Peyer's patch (tissue), 4 donors: Measurements from ENCODE around the gene TOMM70. TPM values are rescaled to one million over a fixed set of nuclear protein-coding genes. Genes with fewer than 3 reads are reported as not detected.
"Not testable (repeated sequence)": the region's sequence is repeated elsewhere in the genome, so short reads cannot be mapped to it uniquely, and the experiment has no call there.

Experiments used
- DNase-seq, 3 donors: peaks; one replicate each; pipeline ENCODE4 v3.0.0-alpha.2; 2017 to 2019
- H3K27ac ChIP-seq, 4 donors: fragments of 200-600 bp; sonication (generic); one replicate each; pipeline ENCODE4 v1.5.1; 2016 to 2019
- H3K27me3 ChIP-seq, 2 donors: fragments of 200-600 bp; sonication (generic); one replicate each; pipeline ENCODE4 v1.5.1; 2019
- H3K36me3 ChIP-seq, 3 donors: fragments of 200-600 bp; sonication (generic); one replicate each; pipeline ENCODE4 v1.5.1; 2016 to 2019
- H3K4me1 ChIP-seq, 4 donors: fragments of 200-600 bp; sonication (generic); one replicate each; pipeline ENCODE4 v1.5.1; 2016 to 2019
- H3K4me3 ChIP-seq, 4 donors: fragments of 200-600 bp; sonication (generic); 1 replicate in 3 of 4; 2 replicates in 1 of 4; pipeline ENCODE4 v1.5.1; 2016 to 2019; ENCODE audit warnings: mild to moderate bottlenecking in 1 of 4
- H3K9me3 ChIP-seq, 4 donors: fragments of 200-600 bp; sonication (generic); one replicate each; pipeline ENCODE4 v1.5.1; 2016 to 2019; ENCODE audit warnings: mild to moderate bottlenecking in 1 of 4
- POLR2A ChIP-seq, 2 donors: fragments of 450-650 bp; IDR thresholded peaks; one replicate each; pipeline ENCODE4 v1.5.1; 2017; ENCODE audit warnings: antibody characterized with exemption in 2 of 2, mild to moderate bottlenecking in 2 of 2, moderate library complexity in 2 of 2
- total RNA-seq, 4 donors: library from RNA; depleted of rRNA; stranded (reverse); fragments of >200 nt; gene quantifications; one replicate each; pipeline ENCODE4 v1.1.0, GENCODE V29; 2016
- TF ChIP-seq, protein P1 (sequence below), 6 experiments: fragments of 450-650 bp in 4 of 6; fragments of 200-600 bp in 2 of 6; sonication (generic) in 1 of 6; IDR thresholded peaks; one replicate each; pipeline ENCODE4 v1.5.1; 2017 to 2019; ENCODE audit warnings: antibody characterized with exemption in 6 of 6, mild to moderate bottlenecking in 3 of 6, moderate library complexity in 1 of 6

Gene TOMM70
- 10 to 100 TPM; 25.0 to 34.2 (median 32.4) TPM for total RNA-seq

DNA sequence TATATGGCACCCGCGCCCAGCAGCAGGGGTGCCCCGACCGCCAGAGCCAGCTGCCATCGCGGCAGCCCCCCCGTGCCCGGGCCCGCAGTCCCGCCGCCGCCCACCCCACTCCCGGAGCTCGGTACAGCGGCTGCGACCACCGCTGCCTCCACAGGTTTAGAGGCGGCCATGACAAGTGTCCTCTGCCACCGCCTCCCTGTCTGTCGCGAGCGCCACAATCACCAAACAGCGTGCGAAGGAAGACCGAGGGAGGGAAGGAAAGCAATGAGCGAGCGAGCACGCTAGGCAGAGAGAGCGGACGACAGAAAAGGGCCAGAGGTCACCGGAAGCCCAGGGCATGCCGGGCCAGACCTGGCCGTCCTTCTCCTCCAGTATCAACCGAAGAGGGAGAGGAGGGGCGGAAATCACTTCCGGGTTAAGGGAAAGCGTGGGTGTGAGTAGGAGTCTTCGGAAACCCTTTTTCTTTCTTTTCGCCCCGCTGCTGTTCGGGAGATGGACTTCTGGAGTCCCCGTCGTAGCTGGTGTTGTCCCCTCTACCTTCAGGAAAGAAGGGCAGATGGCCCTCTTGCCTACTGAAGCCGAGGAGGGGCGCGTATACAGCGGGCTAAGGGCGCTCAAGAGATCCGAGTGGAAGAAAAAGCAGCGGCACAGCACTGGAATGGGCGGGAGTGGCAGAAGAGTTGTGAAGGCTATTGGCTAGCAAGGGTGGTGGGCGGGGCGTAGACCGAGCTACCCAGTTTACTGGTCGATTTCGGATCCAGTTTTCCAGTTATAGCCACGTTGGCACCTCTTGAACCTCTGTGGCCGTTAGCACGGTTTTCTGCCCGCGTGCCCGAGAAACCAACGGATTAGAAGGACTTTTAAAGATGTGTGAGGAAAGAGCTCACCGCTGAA lies at the start of gene TOMM70, which contains the start of gene LNP1:
TOMM70 (minus strand) TSS at position 310 of the 894 bp plus-strand sequence; CDS start at position 170, 140 bp downstream.
LNP1 (plus strand) TSS at position 760 of the 894 bp plus-strand sequence. CDS start 28,191 bp downstream, outside the sequence.
- Histone ChIP-seq H3K4me1 (peaks cover 0 to 36% (median 18%) of the 10 kb centered on the region in 4 donors), H3K36me3 (no peaks in the 10 kb centered on the region), H3K27me3 (no peaks in the 10 kb centered on the region), H3K9me3 (no peaks in the 10 kb centered on the region), H3K4me3 (peak within 1 kb of the TSS; percentile 81 to 99 (median 93)), H3K27ac (peak within 1 kb of the TSS; percentile 83 to 95 (median 91))
- DNase-seq, result peak; percentile 98 to 99 (median 99)
- TF ChIP-seq, protein P1, sequence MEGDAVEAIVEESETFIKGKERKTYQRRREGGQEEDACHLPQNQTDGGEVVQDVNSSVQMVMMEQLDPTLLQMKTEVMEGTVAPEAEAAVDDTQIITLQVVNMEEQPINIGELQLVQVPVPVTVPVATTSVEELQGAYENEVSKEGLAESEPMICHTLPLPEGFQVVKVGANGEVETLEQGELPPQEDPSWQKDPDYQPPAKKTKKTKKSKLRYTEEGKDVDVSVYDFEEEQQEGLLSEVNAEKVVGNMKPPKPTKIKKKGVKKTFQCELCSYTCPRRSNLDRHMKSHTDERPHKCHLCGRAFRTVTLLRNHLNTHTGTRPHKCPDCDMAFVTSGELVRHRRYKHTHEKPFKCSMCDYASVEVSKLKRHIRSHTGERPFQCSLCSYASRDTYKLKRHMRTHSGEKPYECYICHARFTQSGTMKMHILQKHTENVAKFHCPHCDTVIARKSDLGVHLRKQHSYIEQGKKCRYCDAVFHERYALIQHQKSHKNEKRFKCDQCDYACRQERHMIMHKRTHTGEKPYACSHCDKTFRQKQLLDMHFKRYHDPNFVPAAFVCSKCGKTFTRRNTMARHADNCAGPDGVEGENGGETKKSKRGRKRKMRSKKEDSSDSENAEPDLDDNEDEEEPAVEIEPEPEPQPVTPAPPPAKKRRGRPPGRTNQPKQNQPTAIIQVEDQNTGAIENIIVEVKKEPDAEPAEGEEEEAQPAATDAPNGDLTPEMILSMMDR (IDR thresholded peaks at IDR 0.05), result no peak
- TF ChIP-seq POLR2A (IDR thresholded peaks at IDR 0.05), result peak; percentile 38 to 66

DNA sequence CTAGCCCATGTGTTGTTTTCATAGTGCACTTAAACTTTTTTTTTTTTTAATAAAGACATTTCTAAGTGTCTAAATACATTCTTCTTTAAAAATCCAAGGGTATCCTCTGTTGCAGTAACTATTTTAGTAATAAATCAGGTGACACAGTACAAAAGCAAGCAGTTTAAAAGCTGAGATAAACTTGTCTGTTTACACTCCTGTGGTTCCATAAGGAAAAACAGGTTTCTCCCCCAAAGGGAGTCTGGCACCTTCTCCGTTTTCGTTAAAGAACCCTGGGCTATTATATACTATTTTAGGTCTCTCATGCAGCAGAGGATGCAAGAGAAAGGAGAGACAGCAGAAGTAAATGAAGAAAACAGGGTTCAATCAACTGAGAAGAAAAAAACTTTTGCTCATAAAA lies 48.3 kb upstream of the TOMM70 start:
- no peak overlapping the region for H3K27ac ChIP-seq
- no peak for TF ChIP-seq POLR2A (IDR thresholded peaks at IDR 0.05)
- TF ChIP-seq, protein P1 (IDR thresholded peaks at IDR 0.05), result no peak
- no peaks in the 10 kb centered on the region for H3K9me3 ChIP-seq
- no peaks in the 10 kb centered on the region for H3K4me1 ChIP-seq
- H3K4me3 ChIP-seq, result no peak overlapping the region
- H3K27me3 ChIP-seq, result no peaks in the 10 kb centered on the region
- no peaks in the 10 kb centered on the region for H3K36me3 ChIP-seq
- DNase-seq, result no peak

DNA sequence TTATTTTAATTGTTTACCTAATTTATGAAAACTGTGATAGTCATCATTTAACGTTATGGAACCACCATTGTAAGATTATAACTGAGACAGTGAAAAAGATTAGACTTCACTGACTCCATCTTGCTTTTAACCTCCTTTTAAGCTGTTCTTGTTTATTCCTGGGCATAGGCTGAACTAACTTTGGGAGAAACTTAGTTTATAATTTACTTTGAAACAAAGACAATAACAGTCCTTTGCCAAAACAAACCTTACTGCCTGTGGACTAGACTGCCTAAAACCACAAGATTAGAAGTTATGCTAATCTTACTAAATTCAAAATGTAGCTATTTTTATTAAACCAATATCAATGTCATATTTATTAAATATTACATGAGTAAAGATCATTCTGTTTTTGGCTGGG lies 47.2 kb upstream of the TOMM70 start:
- H3K9me3 ChIP-seq, result no peaks in the 10 kb centered on the region
- no peaks in the 10 kb centered on the region for H3K36me3 ChIP-seq
- DNase-seq, result no peak
- no peak overlapping the region for H3K27ac ChIP-seq
- H3K4me1 ChIP-seq, result no peaks in the 10 kb centered on the region
- H3K27me3 ChIP-seq, result no peaks in the 10 kb centered on the region
- H3K4me3 ChIP-seq, result no peak overlapping the region
- TF ChIP-seq POLR2A (IDR thresholded peaks at IDR 0.05), result no peak
- TF ChIP-seq, protein P1 (IDR thresholded peaks at IDR 0.05), result no peak

- H3K4me1 ChIP-seq, H3K36me3 ChIP-seq, H3K27me3 ChIP-seq, H3K9me3 ChIP-seq, H3K27ac ChIP-seq, DNase-seq, H3K4me3 ChIP-seq: not testable (repeated sequence)
Measured at GRCh38 chr3:100447067-100447466, 46.2 kb upstream of the TOMM70 start.

DNA sequence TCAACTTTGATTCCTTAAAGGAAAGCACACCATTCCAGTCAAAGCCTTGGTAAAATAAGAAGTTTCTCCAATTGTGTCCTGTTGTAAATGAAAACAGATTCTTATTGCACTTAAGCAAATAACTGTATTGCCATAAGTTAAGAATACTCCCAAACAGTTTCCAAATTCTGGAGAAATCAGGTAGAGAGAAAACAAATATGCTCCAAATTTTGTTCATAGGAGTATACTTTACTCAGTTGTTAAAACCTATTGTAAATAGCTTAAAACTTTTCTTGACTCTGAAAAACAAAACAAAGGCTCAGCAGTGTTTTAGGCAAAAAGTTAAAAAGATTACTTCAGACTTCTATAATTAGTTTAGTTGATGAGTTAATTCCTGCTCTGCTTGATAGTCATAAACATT lies 42.8 kb upstream of the TOMM70 start:
- no peaks in the 10 kb centered on the region for H3K27me3 ChIP-seq
- H3K27ac ChIP-seq, result no peak overlapping the region
- H3K36me3 ChIP-seq, result no peaks in the 10 kb centered on the region
- TF ChIP-seq, protein P1 (IDR thresholded peaks at IDR 0.05), result no peak
- no peak for TF ChIP-seq POLR2A (IDR thresholded peaks at IDR 0.05)
- no peaks in the 10 kb centered on the region for H3K9me3 ChIP-seq
- H3K4me3 ChIP-seq, result no peak overlapping the region
- DNase-seq, result no peak
- H3K4me1 ChIP-seq, result no peaks in the 10 kb centered on the region

- Histone ChIP-seq H3K36me3 (no peaks in the 10 kb centered on the region), H3K27me3 (no peaks in the 10 kb centered on the region), H3K4me3 (no peak overlapping the region), H3K9me3 (no peaks in the 10 kb centered on the region), H3K27ac (no peak overlapping the region), H3K4me1 (no peaks in the 10 kb centered on the region)
- TF ChIP-seq, protein P1 (IDR thresholded peaks at IDR 0.05), result no peak
- no peak for TF ChIP-seq POLR2A (IDR thresholded peaks at IDR 0.05)
- DNase-seq, result no peak
Measured at GRCh38 chr3:100440895-100441294, 40.0 kb upstream of the TOMM70 start.
